Pons (tissue), 1 donor: ENCODE data around the gene MT1M.
"Not testable (repeated sequence)": the region's sequence is repeated elsewhere in the genome, so short reads cannot be mapped to it uniquely, and the experiment has no call there.

ENCODE experiments used
- DNase-seq: peaks from one replicate; pipeline ENCODE4 v3.0.0-alpha.2; 2016; ENCODE audit warnings: low spot score

Gene MT1M

GRCh38 chr16:56674570-56674969 is 42.1 kb downstream of the MT1M start:
- DNase-seq, result not testable (repeated sequence)

GRCh38 chr16:56675685-56676210 is 43.3 kb downstream of the MT1M start:
- DNase-seq, result no peak

GRCh38 chr16:56677474-56677873 is 45.0 kb downstream of the MT1M start:
- DNase-seq, result no peak

GRCh38 chr16:56679078-56679730 is 46.7 kb downstream of the MT1M start:
- DNase-seq, result no peak

GRCh38 chr16:56679818-56680217 is 47.4 kb downstream of the MT1M start:
- no peak for DNase-seq

- peak; percentile 73 for DNase-seq
These were observed 49.7 kb downstream of the MT1M start, which contains the start of gene MT1X for GRCh38 chr16:56681939-56682702. TSS of gene MT1X (plus strand) at chr16:56682470. CDS start at chr16:56682541, 71 bp downstream.

- no peak for DNase-seq
These were observed 50.4 kb downstream of the MT1M start for GRCh38 chr16:56682703-56683397.
